HL-60 (cell line): Measurements from ENCODE around the gene SPATA12.

Source experiments
- DNase-seq, 2 experiments: peaks; one replicate each; pipeline ENCODE4 v3.0.0-alpha.2; 2010 to 2020; ENCODE audit warnings: low read depth in 1 of 2, low spot score in 1 of 2
- H3K27ac ChIP-seq: fragments of 250-450 bp; sonication (Bioruptor Pico); replicated peaks from 2 replicates; pipeline ENCODE4 v1.5.1; 2020; ENCODE audit warnings: mild to moderate bottlenecking, moderate library complexity
- H3K27me3 ChIP-seq: fragments of 250-450 bp; sonication (Bioruptor Pico); 2 replicates; pipeline ENCODE4 v1.5.1; 2021; ENCODE audit warnings: mild to moderate bottlenecking, moderate library complexity; ENCODE audit not compliant: insufficient read depth, poor library complexity, severe bottlenecking
- H3K4me3 ChIP-seq: replicated peaks from 2 replicates; pipeline ENCODE4 v1.5.1; 2011; ENCODE audit warnings: mild to moderate bottlenecking, control low read depth, low read length; ENCODE audit not compliant: insufficient read depth
- CTCF ChIP-seq: IDR thresholded peaks from one replicate; pipeline ENCODE4 v1.5.1; 2011; ENCODE audit warnings: low read length, control low read depth, inconsistent platforms; ENCODE audit not compliant: insufficient read depth
- GABPA ChIP-seq: IDR thresholded peaks from 2 replicates; pipeline ENCODE4 v1.6.1; 2012; ENCODE audit warnings: low read depth
- POLR2AphosphoS5 ChIP-seq: IDR thresholded peaks from 2 replicates; pipeline ENCODE4 v1.6.1; 2012; ENCODE audit warnings: low read depth
- SPI1 ChIP-seq: IDR thresholded peaks from 2 replicates; pipeline ENCODE4 v1.6.1; 2012; ENCODE audit warnings: low read depth, mild to moderate bottlenecking, borderline replicate concordance
- TF ChIP-seq, protein P1 (sequence below): IDR thresholded peaks from 2 replicates; pipeline ENCODE4 v1.6.1; 2012; ENCODE audit warnings: low read depth; ENCODE audit not compliant: insufficient replicate concordance

The SPATA12 gene

GRCh38 chr3:57025237-57025636 lies 35.2 kb upstream of the SPATA12 start:
- no peak overlapping the region for H3K27ac ChIP-seq
- TF ChIP-seq CTCF (no peak), POLR2AphosphoS5 (no peak), GABPA (no peak)
- TF ChIP-seq, protein P1, sequence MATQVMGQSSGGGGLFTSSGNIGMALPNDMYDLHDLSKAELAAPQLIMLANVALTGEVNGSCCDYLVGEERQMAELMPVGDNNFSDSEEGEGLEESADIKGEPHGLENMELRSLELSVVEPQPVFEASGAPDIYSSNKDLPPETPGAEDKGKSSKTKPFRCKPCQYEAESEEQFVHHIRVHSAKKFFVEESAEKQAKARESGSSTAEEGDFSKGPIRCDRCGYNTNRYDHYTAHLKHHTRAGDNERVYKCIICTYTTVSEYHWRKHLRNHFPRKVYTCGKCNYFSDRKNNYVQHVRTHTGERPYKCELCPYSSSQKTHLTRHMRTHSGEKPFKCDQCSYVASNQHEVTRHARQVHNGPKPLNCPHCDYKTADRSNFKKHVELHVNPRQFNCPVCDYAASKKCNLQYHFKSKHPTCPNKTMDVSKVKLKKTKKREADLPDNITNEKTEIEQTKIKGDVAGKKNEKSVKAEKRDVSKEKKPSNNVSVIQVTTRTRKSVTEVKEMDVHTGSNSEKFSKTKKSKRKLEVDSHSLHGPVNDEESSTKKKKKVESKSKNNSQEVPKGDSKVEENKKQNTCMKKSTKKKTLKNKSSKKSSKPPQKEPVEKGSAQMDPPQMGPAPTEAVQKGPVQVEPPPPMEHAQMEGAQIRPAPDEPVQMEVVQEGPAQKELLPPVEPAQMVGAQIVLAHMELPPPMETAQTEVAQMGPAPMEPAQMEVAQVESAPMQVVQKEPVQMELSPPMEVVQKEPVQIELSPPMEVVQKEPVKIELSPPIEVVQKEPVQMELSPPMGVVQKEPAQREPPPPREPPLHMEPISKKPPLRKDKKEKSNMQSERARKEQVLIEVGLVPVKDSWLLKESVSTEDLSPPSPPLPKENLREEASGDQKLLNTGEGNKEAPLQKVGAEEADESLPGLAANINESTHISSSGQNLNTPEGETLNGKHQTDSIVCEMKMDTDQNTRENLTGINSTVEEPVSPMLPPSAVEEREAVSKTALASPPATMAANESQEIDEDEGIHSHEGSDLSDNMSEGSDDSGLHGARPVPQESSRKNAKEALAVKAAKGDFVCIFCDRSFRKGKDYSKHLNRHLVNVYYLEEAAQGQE, result no peak
- no peak overlapping the region for H3K4me3 ChIP-seq
- H3K27me3 ChIP-seq, result no peaks in the 10 kb centered on the region
- DNase-seq, result no peak

GRCh38 chr3:57026944-57027343 lies 33.5 kb upstream of the SPATA12 start:
- DNase-seq, result peak; percentile 16 to 35
- 0 out of 2 replicates have a peak, but pooled peaks have one; percentile 28 for TF ChIP-seq POLR2AphosphoS5
- TF ChIP-seq CTCF, result no peak
- Histone ChIP-seq H3K4me3 (no peak overlapping the region), H3K27ac (no peak overlapping the region), H3K27me3 (no peaks in the 10 kb centered on the region)

DNA sequence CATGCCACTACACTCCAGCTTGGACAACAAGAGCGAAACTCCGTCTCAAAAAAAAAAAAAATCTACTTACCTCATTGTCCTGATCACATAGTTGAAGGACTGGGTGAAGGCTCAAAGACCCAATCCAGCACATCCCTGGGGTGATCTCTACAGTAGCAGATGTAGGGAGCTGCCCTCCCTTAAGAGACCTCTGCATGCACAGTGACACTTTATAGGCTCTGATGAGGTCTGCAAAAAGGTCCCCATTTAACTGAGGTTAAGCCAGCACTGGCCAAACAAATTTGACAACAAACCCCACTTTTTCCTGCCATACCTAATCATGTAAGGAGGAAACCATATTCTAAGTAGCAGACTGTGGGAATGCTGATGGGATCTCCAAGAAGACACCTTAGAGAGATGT lies 31.1 kb upstream of the SPATA12 start:
- Histone ChIP-seq H3K27me3 (no peaks in the 10 kb centered on the region), H3K4me3 (no peak overlapping the region), H3K27ac (no peak overlapping the region)
- TF ChIP-seq POLR2AphosphoS5 (no peak), GABPA (no peak), SPI1 (no peak), CTCF (no peak)
- TF ChIP-seq, protein P1, result no peak
- no peak for DNase-seq

- H3K27me3 ChIP-seq, result no peaks in the 10 kb centered on the region
- H3K4me3 ChIP-seq, result no peak overlapping the region
- DNase-seq, result no peak
- no peak overlapping the region for H3K27ac ChIP-seq
- TF ChIP-seq POLR2AphosphoS5, result no peak
Measured at GRCh38 chr3:57029924-57030323, 30.5 kb upstream of the SPATA12 start.
